Heart left ventricle (tissue), 16 donors: Measurements from ENCODE around the gene IPO13. TPM values are rescaled to one million over a fixed set of nuclear protein-coding genes. Genes with fewer than 3 reads are reported as not detected.

ENCODE experiments used
- ATAC-seq, 4 donors: fragments of 200-7000 bp; cut with Tn5 transposase; one replicate each; pipeline ENCODE4 v1.9.1; 2020 to 2022; ENCODE audit warnings: moderate library complexity in 4 of 4, mild to moderate bottlenecking in 3 of 4, moderate number of reproducible peaks in 1 of 4
- DNase-seq, 5 donors: peaks; one replicate each; pipeline ENCODE4 v3.0.0-alpha.2; 2020
- H3K27ac ChIP-seq, 12 donors: fragments of 200-600 bp; sonication (generic) in 4 of 12; one replicate each; pipeline versions ENCODE4 v1.5.0 to v1.8.0; 2016 to 2022; ENCODE audit warnings: mild to moderate bottlenecking in 2 of 12
- H3K27me3 ChIP-seq, 9 donors: fragments of 200-600 bp; sonication (generic) in 2 of 9; one replicate each; pipeline versions ENCODE4 v1.5.1 to v1.8.0; 2016 to 2022; ENCODE audit warnings: mild to moderate bottlenecking in 3 of 9
- H3K36me3 ChIP-seq, 9 donors: fragments of 200-600 bp; sonication (generic) in 2 of 9; one replicate each; pipeline versions ENCODE4 v1.5.0 to v1.8.0; 2018 to 2022; ENCODE audit warnings: mild to moderate bottlenecking in 2 of 9
- H3K4me1 ChIP-seq, 12 donors: fragments of 200-600 bp; sonication (generic) in 4 of 12; one replicate each; pipeline versions ENCODE4 v1.5.0 to v1.8.0; 2016 to 2022; ENCODE audit warnings: mild to moderate bottlenecking in 3 of 12
- H3K4me3 ChIP-seq, 12 donors: fragments of 200-600 bp; sonication (generic) in 4 of 12; one replicate each; pipeline versions ENCODE4 v1.5.0 to v1.8.0; 2017 to 2022; ENCODE audit warnings: mild to moderate bottlenecking in 9 of 12, moderate library complexity in 4 of 12
- H3K9me3 ChIP-seq, 12 donors: fragments of 200-600 bp; sonication (generic) in 4 of 12; one replicate each; pipeline versions ENCODE4 v1.5.0 to v1.8.0; 2016 to 2022; ENCODE audit warnings: mild to moderate bottlenecking in 1 of 12
- POLR2A ChIP-seq, 2 donors: fragments of 450-650 bp; IDR thresholded peaks; one replicate each; pipeline ENCODE4 v1.6.1; 2017; ENCODE audit warnings: antibody characterized with exemption in 2 of 2, mild to moderate bottlenecking in 2 of 2, moderate library complexity in 2 of 2
- WGBS, 4 donors: extraction: QIAGEN DNeasy Blood & Tissue Kit in 2 of 4; methylation state at CpG; one replicate each; pipeline versions ENCODE4 v1.1.5 to v1.1.7; 2013 to 2018; 5-methylcytosine and 5-hydroxymethylcytosine counted together
- intact Hi-C, 10 donors: fragments of 100-400 bp; cut with DNase I; formaldehyde crosslinking; loops; one replicate each; pipeline versions ENCODE4 v1.11.1 to v1.14.2; 2022
- polyA plus RNA-seq, 2 donors: library from polyadenylated mRNA; stranded (reverse); fragments of 200-250 nt; gene quantifications; one replicate each; pipeline ENCODE4 v1.2.3, GENCODE V29; 2013
- total RNA-seq, 9 donors: library from RNA; depleted of rRNA in 2 of 9; stranded (reverse); fragments of >200 nt in 2 of 9; fragmentation: NEBNext Ultra II Directional in 3 of 9; extraction: Animal tissue kit (Norgen Biotek cat#: 25700) in 3 of 9; gene quantifications; one replicate each; pipeline versions ENCODE4 v1.1.0 to v1.2.4, GENCODE V29; 2016 to 2023
- TF ChIP-seq, protein P1 (sequence below), 12 donors: fragments of 200-600 bp; sonication (generic) in 4 of 12; IDR thresholded peaks; one replicate each; pipeline versions ENCODE4 v1.5.0 to v1.8.0; 2018 to 2022; ENCODE audit warnings: antibody characterized with exemption in 12 of 12, mild to moderate bottlenecking in 5 of 12
- donor health status: ischemic (EF 13 %, LVEDD 7.1; RV severe dilation, severe dysfunction).
- donor health status: healthy with polysubstance abuse.
- donor health status: DM: no; HTN: yes; CAD: no.
- donor health status: DM: no; HTN: no; CAD: no.
- donor health status: ischemic (EF 25% LVEDD 6.9; RV normal size, moderate dysfunction).
- donor health status: ischemic (EF 25% LVEDD 5.7; RV mildly dilated, moderate dysfunction).
- donor health status: healthy.
- donor health status: DM: yes; HTN: yes; CAD: no.
- donor health status: ischemic (EF 35%, LVEDD 5.7; RV mildly dilated, moderate dysfunction).
- donor health status: nonischemic (EF 11% LVEDD 7.7; RV severe dilation, severe dysfunction).
- donor health status: DM: yes; HTN: yes; CAD: no.
- donor health status: PGD.
- donor health status: ischemic (EF 29% LVEDD 5.4; RV normal size, mild dysfunction).
- donor health status: nonischemic (EF 23%, LVEDD 6.1; RV moderate dilation, normal function).

The IPO13 gene
- total and polyA plus RNA-seq, 11 donors = 29.9 to 71.0 (median 54.6) TPM

DNA sequence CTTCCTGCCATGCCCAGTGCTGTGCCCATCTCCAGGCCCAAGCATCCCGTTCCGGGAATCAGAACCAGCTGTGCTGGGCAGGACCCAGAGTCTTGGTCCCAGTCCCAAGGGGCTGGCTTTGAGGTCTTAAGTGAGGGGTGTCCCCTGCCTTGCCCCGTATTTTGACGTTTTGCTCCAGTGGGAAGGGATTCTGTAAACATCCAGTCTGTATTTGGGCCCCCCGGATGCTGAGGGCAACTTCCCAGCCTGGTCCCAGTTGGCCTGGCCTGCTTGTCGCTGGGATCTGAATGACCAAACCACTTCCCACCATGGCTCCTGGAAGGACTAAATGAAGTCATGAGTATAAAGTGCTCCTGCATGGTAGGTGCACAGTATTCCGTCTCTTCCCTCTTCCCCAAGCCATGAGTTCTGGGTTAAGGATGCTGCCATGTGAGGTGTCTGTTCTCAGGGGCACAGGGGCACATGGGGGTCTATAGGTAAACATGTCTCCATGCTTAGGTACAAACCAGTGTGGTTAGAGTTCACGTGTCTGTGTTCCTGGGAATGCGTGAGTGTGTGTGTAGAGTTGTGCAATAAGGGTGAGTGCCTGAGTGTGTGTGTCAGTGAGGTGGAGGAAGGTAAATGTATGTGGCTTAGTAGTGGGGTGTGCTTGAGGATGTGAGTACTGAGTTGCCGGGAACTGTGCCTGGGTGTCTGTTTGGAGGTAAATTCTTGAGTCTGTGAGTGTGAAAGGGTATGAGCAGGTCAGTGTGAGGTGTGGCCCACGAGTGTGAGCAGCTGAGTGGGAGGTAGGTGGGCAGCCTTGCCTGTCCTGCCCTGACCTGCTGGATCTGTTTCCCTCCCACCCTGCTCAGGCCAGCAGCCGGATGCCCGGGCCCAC is 33.7 kb downstream of the IPO13 start:
- ATAC-seq (no peak), DNase-seq (no peak)
- H3K9me3 ChIP-seq = no peaks in the 10 kb centered on the region
- H3K36me3 ChIP-seq = peaks cover 0 to 31% (median 20%) of the 10 kb centered on the region in 9 donors
- intact Hi-C loops = no loop called here
- TF ChIP-seq, protein P1, sequence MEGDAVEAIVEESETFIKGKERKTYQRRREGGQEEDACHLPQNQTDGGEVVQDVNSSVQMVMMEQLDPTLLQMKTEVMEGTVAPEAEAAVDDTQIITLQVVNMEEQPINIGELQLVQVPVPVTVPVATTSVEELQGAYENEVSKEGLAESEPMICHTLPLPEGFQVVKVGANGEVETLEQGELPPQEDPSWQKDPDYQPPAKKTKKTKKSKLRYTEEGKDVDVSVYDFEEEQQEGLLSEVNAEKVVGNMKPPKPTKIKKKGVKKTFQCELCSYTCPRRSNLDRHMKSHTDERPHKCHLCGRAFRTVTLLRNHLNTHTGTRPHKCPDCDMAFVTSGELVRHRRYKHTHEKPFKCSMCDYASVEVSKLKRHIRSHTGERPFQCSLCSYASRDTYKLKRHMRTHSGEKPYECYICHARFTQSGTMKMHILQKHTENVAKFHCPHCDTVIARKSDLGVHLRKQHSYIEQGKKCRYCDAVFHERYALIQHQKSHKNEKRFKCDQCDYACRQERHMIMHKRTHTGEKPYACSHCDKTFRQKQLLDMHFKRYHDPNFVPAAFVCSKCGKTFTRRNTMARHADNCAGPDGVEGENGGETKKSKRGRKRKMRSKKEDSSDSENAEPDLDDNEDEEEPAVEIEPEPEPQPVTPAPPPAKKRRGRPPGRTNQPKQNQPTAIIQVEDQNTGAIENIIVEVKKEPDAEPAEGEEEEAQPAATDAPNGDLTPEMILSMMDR (IDR thresholded peaks at IDR 0.05) = no peak
- TF ChIP-seq POLR2A (IDR thresholded peaks at IDR 0.05) = no peak
- H3K27ac ChIP-seq = peak overlapping the region in 6 of 12 donors; percentile 46 to 76 (median 68)
- H3K4me1 ChIP-seq = peaks cover 0 to 46% (median 39%) of the 10 kb centered on the region in 12 donors
- H3K4me3 ChIP-seq = peak overlapping the region in 10 of 12 donors; percentile 67 to 97 (median 82)
- no peaks in the 10 kb centered on the region for H3K27me3 ChIP-seq
- 71 to 91% (median 75%) methylated on average over 9 to 13 of the region's 13 CpGs for WGBS, 4 donors

DNA sequence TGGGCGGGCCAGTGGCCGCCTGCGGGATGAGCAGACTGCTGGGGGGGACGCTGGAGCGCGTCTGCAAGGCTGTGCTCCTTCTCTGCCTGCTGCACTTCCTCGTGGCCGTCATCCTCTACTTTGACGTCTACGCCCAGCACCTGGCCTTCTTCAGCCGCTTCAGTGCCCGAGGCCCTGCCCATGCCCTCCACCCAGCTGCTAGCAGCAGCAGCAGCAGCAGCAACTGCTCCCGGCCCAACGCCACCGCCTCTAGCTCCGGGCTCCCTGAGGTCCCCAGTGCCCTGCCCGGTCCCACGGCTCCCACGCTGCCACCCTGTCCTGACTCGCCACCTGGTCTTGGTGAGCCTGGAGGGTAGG is 34.4 kb downstream of the IPO13 start:
- Histone ChIP-seq H3K27me3 (no peaks in the 10 kb centered on the region), H3K36me3 (peaks cover 0 to 34% (median 24%) of the 10 kb centered on the region in 9 donors), H3K27ac (no peak overlapping the region), H3K9me3 (no peaks in the 10 kb centered on the region), H3K4me1 (peaks cover 0 to 40% (median 33%) of the 10 kb centered on the region in 12 donors), H3K4me3 (no peak overlapping the region)
- intact Hi-C loops = no loop called here
- no peak for TF ChIP-seq POLR2A (IDR thresholded peaks at IDR 0.05)
- TF ChIP-seq, protein P1 (IDR thresholded peaks at IDR 0.05) = no peak
- 89 to 98% (median 94%) methylated on average over 16 to 20 of the region's 20 CpGs for WGBS, 4 donors
- ATAC-seq (no peak), DNase-seq (no peak)

DNA sequence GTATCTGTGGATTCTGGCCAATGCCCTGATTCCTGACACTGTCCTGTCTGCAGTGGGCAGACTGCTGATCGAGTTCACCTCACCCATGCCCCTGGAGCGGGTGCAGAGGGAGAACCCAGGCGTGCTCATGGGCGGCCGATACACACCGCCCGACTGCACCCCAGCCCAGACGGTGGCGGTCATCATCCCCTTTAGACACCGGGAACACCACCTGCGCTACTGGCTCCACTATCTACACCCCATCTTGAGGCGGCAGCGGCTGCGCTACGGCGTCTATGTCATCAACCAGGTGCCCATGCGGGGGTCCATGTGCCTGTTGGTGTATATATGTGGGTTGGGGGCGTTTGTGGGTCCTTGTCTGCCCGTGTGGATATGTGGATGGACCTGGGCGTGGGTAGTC is 34.9 kb downstream of the IPO13 start:
- WGBS, 4 donors = 94 to 97% (median 97%) methylated on average over 20 of the region's 20 CpGs
- TF ChIP-seq POLR2A (IDR thresholded peaks at IDR 0.05) = no peak
- TF ChIP-seq, protein P1 (IDR thresholded peaks at IDR 0.05) = no peak
- Histone ChIP-seq H3K4me3 (no peak overlapping the region), H3K4me1 (peaks cover 0 to 35% (median 27%) of the 10 kb centered on the region in 12 donors), H3K36me3 (peaks cover 0 to 30% (median 19%) of the 10 kb centered on the region in 9 donors), H3K9me3 (no peaks in the 10 kb centered on the region), H3K27me3 (no peaks in the 10 kb centered on the region), H3K27ac (no peak overlapping the region)
- DNase-seq = no peak
- no peak for ATAC-seq
- intact Hi-C loops = no loop called here

DNA sequence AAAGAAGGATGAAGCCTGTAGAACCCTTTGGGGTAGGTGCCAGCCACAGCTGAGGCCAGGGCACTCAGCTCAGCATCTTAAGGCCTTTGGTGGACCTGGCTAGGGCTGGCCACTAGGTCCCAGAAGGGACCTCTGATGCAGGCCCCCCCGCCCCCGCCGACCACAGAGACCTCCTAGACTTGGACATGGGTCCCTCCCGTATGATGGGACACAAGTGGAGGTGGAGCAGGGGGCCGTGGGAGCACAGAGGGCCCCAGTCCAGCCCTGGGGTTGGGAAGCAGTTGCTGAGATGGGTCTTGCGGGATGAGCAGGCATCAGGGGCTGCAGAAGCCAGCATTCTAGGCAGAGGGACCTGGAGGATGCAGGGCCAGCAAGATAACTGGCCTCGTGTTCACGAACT is 35.5 kb downstream of the IPO13 start:
- WGBS, 4 donors = 91 to 97% (median 93%) methylated on average over 6 to 8 of the region's 8 CpGs
- no peak for ATAC-seq
- Histone ChIP-seq H3K27ac (no peak overlapping the region), H3K36me3 (peaks cover 0 to 24% (median 13%) of the 10 kb centered on the region in 9 donors), H3K9me3 (no peaks in the 10 kb centered on the region), H3K4me1 (peaks cover 0 to 29% (median 21%) of the 10 kb centered on the region in 12 donors), H3K27me3 (no peaks in the 10 kb centered on the region), H3K4me3 (no peak overlapping the region)
- intact Hi-C loops = no loop called here
- DNase-seq = no peak
- TF ChIP-seq, protein P1 (IDR thresholded peaks at IDR 0.05) = no peak
- no peak for TF ChIP-seq POLR2A (IDR thresholded peaks at IDR 0.05)
